Ovary (tissue), 3 donors: Measurements from ENCODE around the gene NAALADL2.

Source experiments
- CTCF ChIP-seq, 3 donors: fragments of 450-650 bp in 2 of 3; fragments of 200-600 bp in 1 of 3; IDR thresholded peaks; one replicate each; pipeline versions ENCODE4 v1.5.1 to v1.8.0; 2016 to 2022; ENCODE audit warnings: antibody characterized with exemption in 3 of 3, mild to moderate bottlenecking in 1 of 3
- EP300 ChIP-seq: sonication (generic); formaldehyde crosslinking; IDR thresholded peaks from one replicate; pipeline ENCODE4 v1.6.1; 2017; ENCODE audit warnings: antibody characterized with exemption
- POLR2A ChIP-seq: fragments of 450-650 bp; IDR thresholded peaks from one replicate; pipeline ENCODE4 v1.6.1; 2017; ENCODE audit warnings: antibody characterized with exemption, mild to moderate bottlenecking, moderate library complexity
- donor health status: DM: no; HTN: no; CAD: no.

- TF ChIP-seq CTCF (IDR thresholded peaks at IDR 0.05), result no peak
- TF ChIP-seq POLR2A, result no peak
- TF ChIP-seq EP300, result no peak
These were observed 229.7 kb downstream of the NAALADL2 start for GRCh38 chr3:175088766-175089380.
